Measurements from ENCODE around the gene DPEP2NB. TPM values are rescaled to one million over a fixed set of nuclear protein-coding genes. Genes with fewer than 3 reads are reported as not detected.
"Not testable (repeated sequence)": the region's sequence is repeated elsewhere in the genome, so short reads cannot be mapped to it uniquely, and the experiment has no call there.

The DPEP2NB gene
- total RNA-seq, 3 donors from 2014 or later = not detected

GRCh38 chr16:68000450-68000849 is 15.3 kb downstream of the DPEP2NB start:
- no peak overlapping the region for H3K4me3 ChIP-seq

GRCh38 chr16:67999985-68000384 is 15.7 kb downstream of the DPEP2NB start:
- Histone ChIP-seq H3K36me3 (ENCODE audit: low read depth) (no peaks in the 10 kb centered on the region), H3K9me3 (no peaks in the 10 kb centered on the region), H3K4me1 (ENCODE audit: low read depth) (no peaks in the 10 kb centered on the region), H3K4me3 (no peak overlapping the region)
- ATAC-seq (peak; percentile 64), DNase-seq (no peak)
- TF ChIP-seq CTCF (IDR thresholded peaks at IDR 0.05) = no peak
- intact Hi-C loops (cut with DNase I, micrococcal nuclease) = no loop called here

More at GRCh38 chr16:68000450-68000849, 15.3 kb downstream of the DPEP2NB start:
- no peak for DNase-seq
- H3K36me3 ChIP-seq (ENCODE audit: low read depth) = no peaks in the 10 kb centered on the region
- no peaks in the 10 kb centered on the region for H3K4me1 ChIP-seq (ENCODE audit: low read depth)
- TF ChIP-seq CTCF (IDR thresholded peaks at IDR 0.05) = no peak
- ATAC-seq = peak; percentile 29
- intact Hi-C loops (cut with DNase I, micrococcal nuclease) = no loop called here
- H3K9me3 ChIP-seq = no peaks in the 10 kb centered on the region

GRCh38 chr16:67998779-67999688 is 16.7 kb downstream of the DPEP2NB start, which contains the start of gene DPEP2:
DPEP2 (minus strand) TSS chr16:67999484; CDS start chr16:67993212, 6,272 bp downstream.
- H3K9me3 ChIP-seq; intact Hi-C loops (cut with DNase I, micrococcal nuclease); H3K36me3 ChIP-seq (ENCODE audit: low read depth); H3K4me1 ChIP-seq (ENCODE audit: low read depth); H3K4me3 ChIP-seq: not testable (repeated sequence)
- DNase-seq (peak in 1 of 3 donors; percentile 34), ATAC-seq (peak; percentile 87)

- H3K36me3 ChIP-seq (ENCODE audit: low read depth); ATAC-seq; H3K4me3 ChIP-seq: not testable (repeated sequence)
Observed at GRCh38 chr16:67998231-67998778, 17.4 kb downstream of the DPEP2NB start.

GRCh38 chr16:67996666-67997065 is 19.0 kb downstream of the DPEP2NB start:
- DNase-seq = no peak
- no peak for ATAC-seq

More at GRCh38 chr16:67998231-67998778, 17.4 kb downstream of the DPEP2NB start:
- intact Hi-C loops (cut with DNase I, micrococcal nuclease); H3K9me3 ChIP-seq; H3K4me1 ChIP-seq (ENCODE audit: low read depth); DNase-seq: not testable (repeated sequence)

GRCh38 chr16:67995423-67995822 is 20.3 kb downstream of the DPEP2NB start:
- no peak for ATAC-seq
- no peak for DNase-seq
- H3K36me3 ChIP-seq (ENCODE audit: low read depth) = no peaks in the 10 kb centered on the region
- no peak for TF ChIP-seq CTCF (IDR thresholded peaks at IDR 0.05)
- intact Hi-C loops (cut with DNase I, micrococcal nuclease) = no loop called here
- no peak overlapping the region for H3K4me3 ChIP-seq
- H3K9me3 ChIP-seq = no peaks in the 10 kb centered on the region
- H3K4me1 ChIP-seq (ENCODE audit: low read depth) = peaks cover 12% of the 10 kb centered on the region

More at GRCh38 chr16:67996666-67997065, 19.0 kb downstream of the DPEP2NB start:
- intact Hi-C loops (cut with DNase I, micrococcal nuclease) = no loop called here
- H3K4me1 ChIP-seq (ENCODE audit: low read depth) = peaks cover 12% of the 10 kb centered on the region
- TF ChIP-seq CTCF (IDR thresholded peaks at IDR 0.05) = no peak
- no peak overlapping the region for H3K4me3 ChIP-seq
- H3K36me3 ChIP-seq (ENCODE audit: low read depth) = no peaks in the 10 kb centered on the region
- no peaks in the 10 kb centered on the region for H3K9me3 ChIP-seq

- ATAC-seq = peak; percentile 9
- H3K36me3 ChIP-seq (ENCODE audit: low read depth); H3K4me3 ChIP-seq; intact Hi-C loops (cut with DNase I, micrococcal nuclease); H3K9me3 ChIP-seq; DNase-seq: not testable (repeated sequence)
- H3K4me1 ChIP-seq (ENCODE audit: low read depth) = peaks cover 12% of the 10 kb centered on the region
Observed at GRCh38 chr16:67994040-67994408, 21.7 kb downstream of the DPEP2NB start.

Data from mucosa of descending colon (tissue), 3 donors.